Brain microvascular endothelial cell (primary cell): ENCODE measurements around the gene RBM19.
A peak's percentile ranks its signal among the peaks of the same experiment; 100 is the strongest.

ENCODE experiments used
- DNase-seq: peaks from one replicate; pipeline ENCODE4 v3.0.0-alpha.2; 2020
- H3K27ac ChIP-seq: fragments of 250-450 bp; sonication (Bioruptor Pico); 2 replicates; pipeline ENCODE4 v1.5.1; 2020; ENCODE audit warnings: mild to moderate bottlenecking, moderate library complexity
- H3K27me3 ChIP-seq: fragments of 250-450 bp; sonication (Bioruptor Pico); replicated peaks from 2 replicates; pipeline ENCODE4 v1.5.1; 2020; ENCODE audit warnings: mild to moderate bottlenecking
- H3K36me3 ChIP-seq: fragments of 250-450 bp; sonication (Bioruptor Pico); replicated peaks from 2 replicates; pipeline ENCODE4 v1.5.1; 2020; ENCODE audit warnings: mild to moderate bottlenecking
- H3K4me3 ChIP-seq: 2 replicates; pipeline ENCODE4 v1.5.1; 2011; ENCODE audit warnings: low read depth, mild to moderate bottlenecking, control low read depth, low read length, moderate library complexity
- CTCF ChIP-seq: IDR thresholded peaks from 2 replicates; pipeline ENCODE4 v1.5.1; 2011; ENCODE audit warnings: low read depth, mild to moderate bottlenecking, moderate library complexity, low read length, control low read depth, inconsistent platforms; ENCODE audit errors: missing control alignments
- in situ Hi-C: cut with HindIII; loops from 2 replicates; pipeline ENCODE4 v1.10.0; 2017; ENCODE audit warnings: low sequenced_read_pairs, low pct_ligation_motif_present

RBM19 gene

GRCh38 chr12:113766879-113767878 is 198.9 kb downstream of the RBM19 start:
- Histone ChIP-seq H3K36me3 (no peaks in the 10 kb centered on the region), H3K27me3 (no peaks in the 10 kb centered on the region), H3K4me3 (no peak overlapping the region), H3K27ac (no peak overlapping the region)
- peak; percentile 79 for DNase-seq
- in situ Hi-C loops: no loop called here
- TF ChIP-seq CTCF: no peak
